Measurements from ENCODE around the gene C9orf40.

Gene C9orf40

DNA sequence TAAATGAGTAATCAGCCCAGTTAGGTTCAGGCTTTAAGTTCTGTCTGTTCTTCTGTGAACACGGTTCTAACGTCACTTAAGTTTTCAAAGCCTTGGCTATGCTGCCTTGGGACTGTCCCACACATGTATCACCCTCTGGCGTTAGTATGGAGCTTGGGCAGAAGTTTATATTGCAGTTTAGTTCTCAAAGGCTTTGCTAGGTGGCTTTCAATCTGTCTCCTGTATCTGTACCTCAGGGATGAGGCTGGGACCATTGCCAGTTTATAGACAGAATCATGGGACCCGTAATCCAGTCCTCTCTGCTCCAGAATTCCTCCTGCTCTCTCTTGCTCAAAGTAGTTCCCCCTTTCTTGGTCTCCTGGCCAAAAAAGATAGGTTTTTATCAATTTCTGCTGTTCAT lies 12.1 kb downstream of the C9orf40 start:
- no peak for DNase-seq (ENCODE audit: low read depth)

DNA sequence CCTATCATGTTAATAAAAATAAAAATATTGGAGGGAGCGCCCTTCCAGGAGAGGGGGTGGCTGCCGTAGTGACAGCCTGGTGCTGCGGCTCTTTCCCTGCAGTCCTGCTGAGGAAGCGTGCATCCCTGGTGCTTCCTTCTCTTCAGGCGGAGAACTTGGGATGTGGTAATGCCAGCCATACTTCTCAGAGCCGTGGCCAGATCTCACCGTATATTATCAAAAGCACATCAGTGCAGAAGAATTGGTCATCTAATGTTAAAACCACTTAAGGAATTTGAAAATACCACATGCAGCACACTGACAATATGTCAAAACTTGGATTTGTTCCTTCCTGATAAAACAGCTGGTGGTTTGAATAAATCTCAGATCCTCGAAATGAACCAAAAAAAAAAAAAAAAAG lies 17.7 kb downstream of the C9orf40 start:
- no peak for DNase-seq (ENCODE audit: low read depth)

DNA sequence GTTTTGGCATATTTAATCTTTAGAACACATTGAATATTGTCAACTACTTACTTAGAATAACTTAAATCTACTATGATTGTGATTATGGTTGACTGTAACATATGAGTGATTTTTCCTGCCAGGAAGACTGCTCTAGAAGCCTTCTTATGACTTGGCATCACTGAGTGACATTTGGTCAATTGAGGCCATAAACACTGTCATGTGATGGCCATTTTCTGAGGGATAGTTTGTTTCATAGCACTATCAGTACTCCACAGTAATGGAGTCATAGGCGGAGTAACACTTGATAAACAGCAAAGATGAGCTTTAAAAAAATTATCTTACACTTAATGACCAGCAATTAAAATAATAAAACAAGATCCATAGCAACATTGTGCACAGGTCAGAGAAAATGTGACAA lies 31.0 kb downstream of the C9orf40 start:
- no peak for DNase-seq (ENCODE audit: low read depth)

DNA sequence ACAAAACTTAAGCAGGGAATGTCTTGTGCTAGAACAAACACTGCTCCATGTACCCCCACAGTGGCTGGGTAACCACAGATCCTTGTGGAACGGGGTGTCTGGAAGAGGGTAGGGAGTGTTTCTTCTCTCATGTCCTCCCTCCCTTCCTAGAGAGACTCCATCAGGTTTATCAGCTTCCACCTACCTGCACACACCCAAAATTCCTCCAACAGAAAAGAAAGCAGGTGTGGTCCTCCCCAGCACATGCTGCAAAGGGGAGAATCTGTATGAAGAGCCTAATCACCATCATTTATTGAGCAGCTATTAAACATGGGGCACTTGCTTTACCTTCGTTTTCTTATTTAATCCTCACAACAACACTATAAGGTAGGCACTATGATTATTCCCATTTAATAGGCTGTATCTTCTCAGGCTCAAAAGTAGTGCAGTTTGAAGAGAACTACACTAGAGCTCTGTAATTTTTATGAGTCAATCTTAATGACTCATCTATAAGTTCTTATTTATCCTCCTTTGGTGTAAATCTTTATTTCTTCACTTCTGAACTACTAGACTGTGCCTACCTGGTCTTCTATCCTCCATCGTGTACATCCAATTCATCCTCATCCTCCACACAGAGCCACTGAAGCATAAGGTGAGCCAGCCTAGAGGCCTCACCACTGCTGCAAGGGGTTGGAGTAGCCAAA lies 31.6 kb downstream of the C9orf40 start:
- DNase-seq (ENCODE audit: low read depth): no peak

DNA sequence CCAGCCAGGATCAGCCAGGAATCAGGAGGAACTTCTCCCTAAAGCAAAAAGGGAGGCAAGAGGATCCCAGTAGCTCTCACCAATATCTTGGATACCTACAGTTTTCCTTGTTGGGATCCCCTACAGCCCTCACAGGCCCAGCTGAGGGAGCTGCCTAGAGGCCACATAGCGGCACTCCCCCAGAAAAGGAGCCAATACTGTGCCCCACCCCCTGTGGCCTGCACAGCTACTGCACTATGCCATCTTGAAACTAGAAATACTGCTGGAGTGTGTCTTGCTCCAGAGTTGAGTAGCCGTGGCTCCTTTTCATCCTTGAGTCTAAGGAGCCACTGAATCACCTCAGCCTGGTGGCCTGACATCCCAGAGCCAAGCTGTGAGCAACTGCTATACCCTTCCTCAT lies 42.7 kb downstream of the C9orf40 start:
- DNase-seq (ENCODE audit: low read depth): no peak

DNA sequence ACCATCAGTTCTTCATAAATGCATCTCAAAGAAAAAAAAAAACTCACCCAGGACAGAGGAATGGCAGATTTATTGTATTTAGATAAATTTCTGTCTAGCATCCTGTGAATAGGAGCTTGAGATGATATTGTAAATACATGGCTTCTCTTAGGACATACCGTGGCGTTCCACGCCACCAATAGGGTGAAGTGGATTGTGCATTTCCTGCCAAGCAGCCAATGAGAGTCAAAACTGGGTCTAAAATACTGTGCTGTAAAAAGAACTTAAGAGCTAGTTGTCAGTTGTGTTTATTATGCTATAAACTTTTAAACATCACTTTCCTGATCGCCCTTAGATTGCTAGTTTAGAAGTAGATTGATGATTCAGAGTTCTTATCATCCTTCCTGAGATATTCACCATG lies 44.0 kb downstream of the C9orf40 start:
- DNase-seq (ENCODE audit: low read depth): no peak

DNA sequence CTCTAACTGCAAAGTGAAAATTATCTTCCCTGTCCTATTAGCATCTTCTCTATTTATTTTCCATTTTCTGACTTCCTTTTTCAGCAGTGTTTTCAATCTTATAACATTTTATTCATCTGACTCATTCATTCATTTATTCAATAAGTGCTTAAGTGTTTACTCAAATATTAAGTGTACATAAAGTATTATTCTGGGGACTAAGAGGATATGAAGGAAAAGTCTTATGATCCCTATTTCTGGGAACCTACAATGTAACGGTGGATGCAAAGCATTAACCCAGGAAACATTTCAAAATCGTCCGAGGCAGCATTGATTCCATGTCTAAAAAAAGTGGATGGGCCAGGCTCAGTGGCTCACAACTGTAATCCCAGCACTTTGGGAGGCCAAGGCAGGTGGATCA lies 45.6 kb downstream of the C9orf40 start:
- DNase-seq (ENCODE audit: low read depth): no peak

DNA sequence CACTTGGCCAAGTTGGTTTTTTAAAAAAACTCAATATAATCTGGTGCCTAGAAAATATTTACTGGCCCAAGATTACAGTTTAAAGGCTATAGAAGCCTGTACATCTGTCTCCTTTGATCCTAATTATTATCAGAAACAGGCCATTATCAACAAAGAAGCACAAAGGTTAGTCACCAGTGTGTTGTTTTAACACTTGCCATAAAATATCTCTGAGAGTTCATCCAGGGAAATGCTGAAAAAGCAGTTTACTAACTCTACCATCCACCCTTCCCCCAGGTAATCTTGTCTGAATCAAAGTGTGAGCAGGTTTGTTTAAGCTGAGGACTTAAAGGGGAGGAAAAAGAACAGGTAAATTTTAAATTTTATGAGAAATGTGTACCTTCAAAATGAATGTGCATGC lies 51.7 kb downstream of the C9orf40 start:
- no peak for DNase-seq (ENCODE audit: low read depth)
